Measurements from ENCODE around the gene FBF1. TPM values are rescaled to one million over a fixed set of nuclear protein-coding genes. Genes with fewer than 3 reads are reported as not detected.
A peak's percentile ranks its signal among the peaks of the same experiment; 100 is the strongest.
"Not testable (repeated sequence)": the region's sequence is repeated elsewhere in the genome, so short reads cannot be mapped to it uniquely, and the experiment has no call there.

Gene FBF1
- 9.9 and 12.5 TPM in 2 replicates for total RNA-seq (2014; rRNA removed; shearing (Covaris generic))

DNA sequence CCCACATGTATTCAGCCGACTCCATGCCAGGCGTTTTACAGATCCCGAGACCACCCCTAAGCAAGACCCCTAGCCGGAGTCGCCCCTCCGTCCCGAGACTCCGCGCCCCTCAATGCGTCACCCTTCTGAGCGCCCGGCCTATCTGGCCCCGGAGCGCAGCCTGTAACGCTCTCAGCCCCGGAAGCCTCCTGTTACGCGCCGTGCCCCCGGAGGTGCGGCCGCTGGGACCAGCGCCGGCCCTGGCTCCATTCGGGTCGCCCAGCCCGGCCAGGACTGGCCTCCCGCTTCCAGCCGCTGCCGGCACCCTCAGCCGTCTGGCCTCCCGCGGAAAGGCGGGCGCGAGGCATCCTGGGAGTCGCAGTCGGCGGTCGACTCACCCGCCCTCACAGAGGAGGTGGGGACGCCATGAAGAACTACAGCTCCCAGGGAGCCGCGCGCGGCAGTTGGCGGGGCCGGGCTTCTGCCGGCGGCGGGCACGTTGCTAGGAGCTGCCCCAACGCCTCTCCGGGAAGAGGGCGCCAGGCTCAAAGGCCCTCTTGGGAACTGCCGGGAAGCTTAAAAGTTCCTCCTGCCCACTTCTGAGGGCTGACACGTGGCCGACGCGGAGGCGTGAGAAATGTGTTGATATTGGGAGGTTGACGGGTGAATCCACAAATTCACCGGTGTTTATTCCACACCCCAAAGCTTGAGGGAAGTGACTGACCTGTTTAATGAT lies at the start of gene FBF1:
TSS of gene FBF1 (minus strand) at position 316 of the 715 bp plus-strand sequence. CDS start 2,893 bp downstream, outside the sequence.
- peak; percentile 91 for DNase-seq (ENCODE audit: low spot score)

DNA sequence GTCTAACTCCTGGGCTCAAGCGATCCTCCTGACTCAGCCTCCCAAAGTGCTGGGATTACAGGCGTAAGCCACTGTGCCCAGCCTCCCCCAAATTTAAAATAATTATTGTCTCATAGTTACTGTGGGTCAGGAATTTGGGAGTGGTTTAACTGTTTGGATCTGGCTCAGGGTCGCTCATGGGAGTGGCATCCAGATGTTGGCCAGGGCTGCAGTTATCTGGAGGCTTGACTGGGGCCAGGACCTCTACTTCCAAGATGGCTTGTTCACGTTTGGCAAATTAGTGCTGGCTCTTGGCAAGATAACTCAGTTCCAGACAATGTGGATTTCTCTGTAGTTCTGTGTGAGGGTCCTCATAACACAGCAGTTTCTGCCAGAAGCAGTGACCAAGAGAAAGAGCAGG lies 46.2 kb upstream of the FBF1 start:
- no peak for DNase-seq (ENCODE audit: low spot score)

GRCh38 chr17:75985986-75986385 lies 45.1 kb upstream of the FBF1 start:
- DNase-seq (ENCODE audit: low spot score) = no peak

GRCh38 chr17:75983501-75984181 lies 42.8 kb upstream of the FBF1 start:
- DNase-seq (ENCODE audit: low spot score) = no peak

DNA sequence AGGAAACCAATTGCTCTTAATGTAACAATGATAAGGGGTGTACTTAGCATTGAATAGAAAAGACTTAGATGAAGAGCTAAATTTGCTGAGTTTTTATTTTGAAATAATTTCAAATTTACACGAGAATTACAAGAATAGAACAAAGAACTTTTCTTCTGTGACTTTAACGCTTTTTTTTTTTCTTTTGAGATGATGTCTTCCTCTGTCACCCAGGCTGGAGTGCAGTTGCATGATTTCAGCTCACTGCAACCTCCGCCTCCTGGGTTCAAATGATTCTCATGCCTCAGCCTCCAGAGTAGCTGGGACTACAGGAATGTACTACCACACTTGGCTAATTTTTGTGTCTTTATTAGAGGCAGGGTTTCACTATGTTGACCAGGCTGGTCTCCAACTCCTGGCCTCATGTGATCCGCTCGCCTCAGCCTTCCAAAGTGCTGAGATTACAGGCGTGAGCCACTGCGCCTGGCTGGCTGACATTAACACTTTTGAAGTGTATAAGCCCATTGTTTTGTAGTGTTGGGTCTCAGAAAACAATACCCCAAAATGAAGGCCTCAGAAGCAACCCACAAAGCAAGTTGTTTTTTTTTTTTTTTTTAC lies 40.3 kb upstream of the FBF1 start:
- no peak for DNase-seq (ENCODE audit: low spot score)

DNA sequence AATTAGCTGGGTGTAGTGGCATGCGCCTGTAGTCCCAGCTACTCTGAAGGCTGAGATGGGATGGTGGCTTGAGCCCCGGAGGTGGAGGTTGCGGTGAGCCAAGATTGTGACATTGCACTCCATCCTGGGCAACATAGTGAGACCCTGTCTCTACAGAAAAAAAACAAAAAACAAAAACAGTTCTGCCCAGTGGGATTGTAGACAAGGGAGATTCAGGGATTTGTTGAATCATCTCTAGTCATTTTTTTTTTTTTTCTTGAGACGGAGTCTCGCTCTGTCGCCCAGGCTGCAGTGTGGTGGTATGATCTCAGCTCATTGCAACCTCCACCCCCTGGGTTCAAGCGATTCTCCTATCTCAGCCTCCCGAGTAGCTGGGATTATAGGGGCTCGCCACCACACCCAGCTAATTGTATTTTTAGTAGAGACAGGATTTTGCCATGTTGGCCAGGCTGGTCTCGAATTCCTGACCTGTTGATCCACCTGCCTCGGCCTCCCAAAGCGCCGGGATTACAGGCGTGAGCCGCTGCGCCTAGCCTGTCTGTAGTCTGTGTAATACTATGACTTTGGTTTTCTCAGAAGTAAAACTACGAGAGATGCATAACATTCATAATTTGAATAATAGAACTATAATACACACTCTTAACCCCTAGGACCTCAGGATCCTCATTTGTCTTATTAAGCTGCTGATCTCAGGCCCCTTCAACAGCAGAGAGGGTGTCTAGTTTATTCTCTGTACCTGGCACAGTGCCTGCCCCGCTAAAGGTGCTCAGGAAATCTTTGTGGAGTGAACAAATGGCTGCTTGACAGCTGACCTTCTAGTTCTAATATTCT lies 39.6 kb upstream of the FBF1 start:
- DNase-seq (ENCODE audit: low spot score) = no peak

DNA sequence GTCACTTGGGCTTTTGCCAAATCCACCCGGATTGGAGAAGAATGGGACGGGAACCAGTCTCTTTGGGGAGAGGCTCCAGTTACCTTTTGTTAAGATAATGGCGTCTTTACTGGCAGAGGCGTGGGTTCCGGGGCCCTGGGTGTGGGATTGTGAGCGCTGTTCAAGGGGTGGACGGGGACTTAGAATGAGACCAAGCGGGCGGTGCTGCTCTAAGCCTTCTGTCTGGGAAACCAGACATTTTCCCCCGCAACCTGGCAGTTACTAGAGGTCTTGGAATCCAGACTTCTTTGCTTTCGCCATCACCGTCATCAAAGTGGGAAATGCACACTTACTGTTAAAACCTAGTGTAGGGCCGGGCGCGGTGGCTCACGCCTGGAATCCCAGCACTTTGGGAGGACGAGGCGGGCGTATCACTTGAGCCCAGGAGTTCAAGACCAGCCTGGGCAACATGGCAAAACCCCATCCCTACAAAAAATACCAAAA lies 38.9 kb upstream of the FBF1 start:
- no peak for DNase-seq (ENCODE audit: low spot score)

- peak; percentile 97 for DNase-seq (ENCODE audit: low spot score)
Observed at GRCh38 chr17:75978938-75979704, 38.3 kb upstream of the FBF1 start, which contains the start of the genes ACOX1 and TEN1. TSS of gene ACOX1 (minus strand) at chr17:75979166. CDS start at chr17:75979073, 93 bp downstream. TSS of gene TEN1 (plus strand) at chr17:75979240. CDS start at chr17:75986193, 6,953 bp downstream.

DNA sequence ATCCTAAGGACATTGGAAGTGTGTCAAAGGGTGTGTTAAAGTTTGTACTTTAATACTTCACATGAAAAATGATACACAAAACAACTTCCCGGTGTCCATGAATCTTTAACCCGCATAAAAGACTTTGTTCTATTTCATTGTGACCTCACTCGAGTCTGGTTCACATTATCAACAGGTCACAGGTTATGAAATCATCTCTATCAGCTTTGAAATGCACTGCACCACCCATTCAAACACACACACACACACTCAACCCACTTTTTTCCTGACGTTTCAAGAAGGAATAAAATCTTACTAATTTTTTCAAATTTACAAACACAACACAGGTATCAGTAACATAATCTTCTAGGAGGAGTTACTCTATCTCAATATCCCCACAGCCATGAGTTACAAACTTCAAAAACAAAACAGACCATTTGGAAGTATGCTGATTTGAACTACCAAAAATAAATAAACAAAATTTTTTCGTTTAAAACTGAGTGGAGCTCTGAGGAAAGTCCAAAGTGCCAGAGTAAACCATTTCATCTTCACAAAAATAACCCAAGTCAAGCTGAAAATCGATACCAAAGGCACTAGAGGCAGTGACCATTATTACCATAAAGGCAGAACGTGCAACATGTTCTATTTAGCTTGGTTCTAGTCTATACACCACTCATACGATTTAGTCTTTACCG lies 35.5 kb upstream of the FBF1 start:
- no peak for DNase-seq (ENCODE audit: low spot score)

GRCh38 chr17:75975757-75976174 lies 34.9 kb upstream of the FBF1 start:
- no peak for DNase-seq (ENCODE audit: low spot score)

DNA sequence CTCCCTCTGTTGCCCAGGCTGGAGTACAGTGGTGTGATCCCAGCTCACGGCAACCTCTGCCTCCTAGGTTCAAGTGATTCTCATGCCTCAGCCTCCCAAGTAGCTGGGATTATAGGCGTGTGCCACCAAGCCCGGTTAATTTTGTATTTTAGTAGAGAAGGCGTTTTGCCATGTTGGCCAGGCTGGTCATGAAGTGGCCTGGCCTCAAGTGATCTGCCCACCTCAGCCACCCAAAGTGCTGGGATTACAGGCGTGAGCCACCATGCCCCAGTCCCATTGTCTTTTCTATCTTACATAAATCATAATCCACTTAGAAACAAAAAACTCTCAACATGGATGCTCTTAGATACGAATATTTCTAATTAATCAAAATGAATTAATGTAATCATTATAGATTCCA lies 34.3 kb upstream of the FBF1 start:
- DNase-seq (ENCODE audit: low spot score) = not testable (repeated sequence)

DNA sequence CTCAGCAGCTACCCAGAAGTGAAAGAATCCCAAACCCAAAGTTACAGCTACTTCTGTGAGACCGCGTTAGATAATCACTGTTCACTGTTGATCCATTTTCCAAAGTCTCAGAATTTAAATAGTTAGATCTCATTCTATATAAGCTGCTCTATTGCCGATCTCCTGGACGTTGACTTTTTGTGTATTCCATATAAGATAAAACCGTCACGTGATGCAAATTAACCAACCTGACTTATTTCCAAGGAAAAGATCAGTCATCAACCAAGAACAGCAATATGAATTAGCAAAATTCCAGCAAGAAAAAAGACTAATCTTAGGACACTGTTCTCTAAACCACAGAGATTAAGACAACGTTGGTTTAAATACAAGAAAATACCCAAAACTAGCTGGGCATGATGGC lies 29.8 kb upstream of the FBF1 start:
- no peak for DNase-seq (ENCODE audit: low spot score)

- DNase-seq (ENCODE audit: low spot score) = no peak
Observed at GRCh38 chr17:75970011-75970523, 29.2 kb upstream of the FBF1 start.

DNA sequence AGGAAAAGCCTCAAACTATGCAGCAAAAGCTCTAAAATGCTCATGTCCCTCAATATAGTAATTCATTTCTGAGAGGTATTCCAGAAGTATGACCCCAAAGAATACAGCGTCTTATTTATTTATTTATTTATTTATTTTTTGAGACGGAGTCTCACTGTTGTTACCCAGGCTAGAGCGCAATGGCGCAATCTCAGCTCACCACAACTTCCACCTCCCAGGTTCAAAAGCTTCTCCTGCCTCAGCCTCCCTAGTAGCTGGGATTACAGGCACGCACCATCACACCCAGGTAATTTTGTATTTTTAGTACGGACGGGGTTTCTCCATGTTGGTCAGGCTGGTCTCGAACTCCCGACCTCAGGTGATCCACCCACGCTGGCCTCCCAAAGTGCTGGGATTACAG lies 28.2 kb upstream of the FBF1 start:
- DNase-seq (ENCODE audit: low spot score) = not testable (repeated sequence)

GRCh38 chr17:75965468-75965867 lies 24.6 kb upstream of the FBF1 start:
- DNase-seq (ENCODE audit: low spot score) = no peak

GRCh38 chr17:75959839-75960511 lies 19.1 kb upstream of the FBF1 start:
- no peak for DNase-seq (ENCODE audit: low spot score)

DNA sequence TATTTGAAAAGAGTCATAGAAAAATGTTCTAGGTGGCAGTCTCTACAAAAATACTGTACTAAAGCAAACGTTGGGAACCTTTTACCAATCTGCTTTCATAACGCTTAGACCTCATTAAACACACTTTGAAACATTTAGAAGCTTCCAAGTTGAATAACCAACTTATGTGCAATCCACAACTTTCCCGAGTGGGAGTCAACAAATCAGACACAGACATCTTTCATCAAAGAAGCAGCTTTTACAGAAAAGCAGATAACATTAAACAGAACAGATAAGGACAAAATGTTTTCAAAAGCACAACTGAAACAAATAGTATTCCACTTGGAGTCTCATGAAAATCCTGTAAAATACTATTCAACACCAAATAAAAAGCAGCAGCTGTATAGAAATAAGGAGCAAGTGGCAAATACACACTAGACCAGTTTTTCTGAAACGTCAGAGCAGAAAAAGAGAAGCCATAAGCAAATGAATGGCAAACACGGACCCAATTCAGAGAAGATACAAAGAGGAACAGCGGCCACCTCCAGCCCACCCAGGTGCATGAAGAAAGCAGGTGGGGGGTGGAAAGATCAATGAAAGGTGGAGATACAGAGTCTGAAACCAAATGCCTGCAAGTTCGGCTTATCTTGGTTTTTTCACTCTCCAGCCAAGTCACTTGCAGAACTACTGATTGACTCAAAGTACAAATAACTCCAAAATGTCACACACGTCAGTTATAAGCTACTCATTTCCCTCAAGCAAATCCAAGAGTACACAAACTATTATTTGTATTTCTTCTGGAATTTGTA lies 18.4 kb upstream of the FBF1 start:
- no peak for DNase-seq (ENCODE audit: low spot score)

DNA sequence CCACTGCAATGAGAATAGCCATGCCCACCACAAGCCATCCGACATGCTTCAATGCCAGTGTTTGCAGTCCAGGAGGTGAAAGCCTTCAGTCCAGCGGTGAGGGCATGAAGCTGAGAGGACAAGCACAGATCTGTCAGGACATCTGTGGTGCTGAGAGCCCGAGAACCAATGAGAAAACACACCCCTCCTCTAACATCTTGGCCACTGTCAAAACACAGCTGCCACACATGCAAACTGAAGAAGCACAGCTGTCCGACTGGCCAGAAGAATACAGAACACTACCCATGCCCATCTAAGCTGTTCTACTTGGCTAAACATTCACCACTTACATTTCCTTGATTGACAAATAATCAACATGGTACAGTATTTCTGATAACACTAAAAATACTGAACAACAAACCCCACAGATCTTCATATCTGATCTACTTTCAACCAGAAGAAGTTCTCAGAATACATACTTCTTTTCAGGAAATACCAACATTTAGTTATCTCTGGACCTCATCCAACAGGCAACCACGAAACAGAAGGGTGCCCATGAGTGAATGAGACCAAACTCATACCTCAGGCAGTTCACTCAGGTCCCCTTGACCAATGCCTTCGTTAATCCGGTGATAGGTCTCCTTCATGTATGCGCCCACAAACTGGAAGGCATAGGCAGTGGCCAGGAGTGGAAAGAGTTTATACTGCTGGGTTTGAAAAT lies 10.2 kb upstream of the FBF1 start:
- DNase-seq (ENCODE audit: low spot score) = peak; percentile 32
